ENCODE measurements around the gene NEUROG3. TPM values are rescaled to one million over a fixed set of nuclear protein-coding genes. Genes with fewer than 3 reads are reported as not detected.

Gene NEUROG3
- total RNA-seq: not detected

GRCh38 chr10:69573056-69573806, at the start of gene NEUROG3:
NEUROG3 (minus strand) TSS chr10:69573422; CDS start chr10:69573043, 379 bp downstream.
- intact Hi-C loops (cut with micrococcal nuclease): no loop called here
- Mint-ChIP-seq H3K9me3 (no peaks in the 10 kb centered on the region), H3K27ac (no peak within 1 kb of the TSS), H3K4me1 (ENCODE audit: low read depth) (peaks cover 21% of the 10 kb centered on the region), H3K36me3 (no peaks in the 10 kb centered on the region), H3K4me3 (peak within 1 kb of the TSS; percentile 61), H3K27me3 (peaks cover 75% of the 10 kb centered on the region)
- POLR2A ChIA-PET: no interaction called here
- CTCF ChIA-PET: interaction anchor here (1.0 to 1.8 kb wide), 2 partner anchors 56 to 58 kb away, joined by 3 to 10 read pairs; no protein-coding TSS in a partner anchor
- peak; percentile 20 for DNase-seq

GRCh38 chr10:69620625-69621024, 47.4 kb upstream of the NEUROG3 start:
- POLR2A ChIA-PET: no interaction called here
- intact Hi-C loops (cut with micrococcal nuclease): no loop called here
- Mint-ChIP-seq H3K4me1 (ENCODE audit: low read depth) (peaks cover 21% of the 10 kb centered on the region), H3K27ac (no peak overlapping the region), H3K27me3 (no peaks in the 10 kb centered on the region), H3K9me3 (peaks cover 16% of the 10 kb centered on the region), H3K36me3 (no peaks in the 10 kb centered on the region), H3K4me3 (no peak overlapping the region)
- no peak for DNase-seq
- CTCF ChIA-PET: interaction anchor here (0.9 to 2.6 kb wide), 2 partner anchors 9 to 16 kb away, joined by 3 to 9 read pairs; partner anchors contain the start of gene FAM241B

GRCh38 chr10:69619626-69620025, 46.4 kb upstream of the NEUROG3 start:
- Mint-ChIP-seq H3K9me3 (peaks cover 16% of the 10 kb centered on the region), H3K27ac (no peak overlapping the region), H3K4me3 (no peak overlapping the region), H3K4me1 (ENCODE audit: low read depth) (peaks cover 21% of the 10 kb centered on the region), H3K27me3 (no peaks in the 10 kb centered on the region), H3K36me3 (no peaks in the 10 kb centered on the region)
- intact Hi-C loops (cut with micrococcal nuclease): no loop called here
- ChIA-PET CTCF (interaction anchor here (2.6 kb wide), 1 partner anchor 10 kb away, joined by 9 read pairs; the partner anchor contains the start of gene FAM241B), POLR2A (no interaction called here)
- no peak for DNase-seq

GRCh38 chr10:69618746-69619145, 45.5 kb upstream of the NEUROG3 start:
- Mint-ChIP-seq H3K4me3 (no peak overlapping the region), H3K27ac (no peak overlapping the region), H3K4me1 (ENCODE audit: low read depth) (peaks cover 13% of the 10 kb centered on the region), H3K27me3 (no peaks in the 10 kb centered on the region), H3K9me3 (peaks cover 8% of the 10 kb centered on the region), H3K36me3 (no peaks in the 10 kb centered on the region)
- intact Hi-C loops (cut with micrococcal nuclease): no loop called here
- CTCF ChIA-PET: no interaction called here
- POLR2A ChIA-PET: no interaction called here
- DNase-seq: no peak

GRCh38 chr10:69616358-69616757, 43.1 kb upstream of the NEUROG3 start:
- Mint-ChIP-seq H3K4me1 (ENCODE audit: low read depth) (peaks cover 9% of the 10 kb centered on the region), H3K9me3 (no peaks in the 10 kb centered on the region), H3K4me3 (no peak overlapping the region), H3K36me3 (no peaks in the 10 kb centered on the region), H3K27ac (no peak overlapping the region), H3K27me3 (no peaks in the 10 kb centered on the region)
- ChIA-PET POLR2A (no interaction called here), CTCF (interaction anchor here (4.2 kb wide), 1 partner anchor 101 kb away, joined by 20 read pairs; no protein-coding TSS in a partner anchor)
- DNase-seq: no peak
- intact Hi-C loops (cut with micrococcal nuclease): no loop called here

- Mint-ChIP-seq H3K4me3 (no peak overlapping the region), H3K27ac (no peak overlapping the region), H3K36me3 (no peaks in the 10 kb centered on the region), H3K4me1 (ENCODE audit: low read depth) (no peaks in the 10 kb centered on the region), H3K9me3 (peaks cover 4% of the 10 kb centered on the region), H3K27me3 (no peaks in the 10 kb centered on the region)
- no peak for DNase-seq
- POLR2A ChIA-PET: no interaction called here
- intact Hi-C loops (cut with micrococcal nuclease): no loop called here
- CTCF ChIA-PET: interaction anchor here (0.7 to 4.2 kb wide), 4 partner anchors 23 to 352 kb away, joined by 3 to 20 read pairs (median 4); no protein-coding TSS in a partner anchor
Observed at GRCh38 chr10:69614130-69614529, 40.9 kb upstream of the NEUROG3 start.

GRCh38 chr10:69612760-69613159, 39.5 kb upstream of the NEUROG3 start:
- Mint-ChIP-seq H3K27me3 (no peaks in the 10 kb centered on the region), H3K36me3 (no peaks in the 10 kb centered on the region), H3K4me1 (ENCODE audit: low read depth) (no peaks in the 10 kb centered on the region), H3K9me3 (peaks cover 9% of the 10 kb centered on the region), H3K4me3 (no peak overlapping the region), H3K27ac (no peak overlapping the region)
- DNase-seq: no peak
- ChIA-PET POLR2A (interaction anchor here (0.5 kb wide), 1 partner anchor 78 kb away, joined by 3 read pairs; no protein-coding TSS in a partner anchor), CTCF (interaction anchor here (1.0 to 4.2 kb wide), 2 partner anchors 26 to 97 kb away, joined by 3 to 20 read pairs; no protein-coding TSS in a partner anchor)
- intact Hi-C loops (cut with micrococcal nuclease): no loop called here

GRCh38 chr10:69609077-69609476, 35.9 kb upstream of the NEUROG3 start:
- no peaks in the 10 kb centered on the region for H3K36me3 Mint-ChIP-seq
- H3K4me3 Mint-ChIP-seq: no peak overlapping the region
- ChIA-PET POLR2A (no interaction called here), CTCF (interaction anchor here (0.9 kb wide), 1 partner anchor 84 kb away, joined by 3 read pairs; no protein-coding TSS in a partner anchor)
- H3K27ac Mint-ChIP-seq: no peak overlapping the region
- no peaks in the 10 kb centered on the region for H3K27me3 Mint-ChIP-seq
- peaks cover 9% of the 10 kb centered on the region for H3K9me3 Mint-ChIP-seq
- H3K4me1 Mint-ChIP-seq (ENCODE audit: low read depth): no peaks in the 10 kb centered on the region
- no peak for DNase-seq
- intact Hi-C loops (cut with micrococcal nuclease): no loop called here

- H3K27ac Mint-ChIP-seq: no peak overlapping the region
- CTCF ChIA-PET: interaction anchor here (0.7 to 1.3 kb wide), 2 partner anchors 36 to 42 kb away, joined by 3 read pairs; no protein-coding TSS in a partner anchor
- no peaks in the 10 kb centered on the region for H3K9me3 Mint-ChIP-seq
- no peak for DNase-seq
- H3K36me3 Mint-ChIP-seq: no peaks in the 10 kb centered on the region
- H3K27me3 Mint-ChIP-seq: peaks cover 26% of the 10 kb centered on the region
- intact Hi-C loops (cut with micrococcal nuclease): no loop called here
- no peaks in the 10 kb centered on the region for H3K4me1 Mint-ChIP-seq (ENCODE audit: low read depth)
- POLR2A ChIA-PET: interaction anchor here (0.9 kb wide), 1 partner anchor 13 kb away, joined by 3 read pairs; no protein-coding TSS in a partner anchor
- no peak overlapping the region for H3K4me3 Mint-ChIP-seq
Observed at GRCh38 chr10:69600761-69601330, 27.6 kb upstream of the NEUROG3 start.

GRCh38 chr10:69588358-69588757, 15.1 kb upstream of the NEUROG3 start:
- H3K9me3 Mint-ChIP-seq: no peaks in the 10 kb centered on the region
- H3K4me3 Mint-ChIP-seq: no peak overlapping the region
- ChIA-PET CTCF (interaction anchor here (1.4 kb wide), 1 partner anchor 49 kb away, joined by 3 read pairs; no protein-coding TSS in a partner anchor), POLR2A (interaction anchor here (0.7 kb wide), 1 partner anchor 12 kb away, joined by 3 read pairs; no protein-coding TSS in a partner anchor)
- no peaks in the 10 kb centered on the region for H3K36me3 Mint-ChIP-seq
- peaks cover 12% of the 10 kb centered on the region for H3K4me1 Mint-ChIP-seq (ENCODE audit: low read depth)
- H3K27ac Mint-ChIP-seq: no peak overlapping the region
- H3K27me3 Mint-ChIP-seq: no peaks in the 10 kb centered on the region
- intact Hi-C loops (cut with micrococcal nuclease): no loop called here
- no peak for DNase-seq

GRCh38 chr10:69584624-69585023, 11.4 kb upstream of the NEUROG3 start:
- Mint-ChIP-seq H3K36me3 (no peaks in the 10 kb centered on the region), H3K27ac (no peak overlapping the region), H3K4me1 (ENCODE audit: low read depth) (peaks cover 12% of the 10 kb centered on the region), H3K4me3 (no peak overlapping the region), H3K27me3 (peaks cover 13% of the 10 kb centered on the region), H3K9me3 (no peaks in the 10 kb centered on the region)
- ChIA-PET CTCF (no interaction called here), POLR2A (no interaction called here)
- no peak for DNase-seq
- intact Hi-C loops (cut with micrococcal nuclease): no loop called here

- Mint-ChIP-seq H3K4me3 (no peak overlapping the region), H3K4me1 (ENCODE audit: low read depth) (peaks cover 2% of the 10 kb centered on the region), H3K27ac (no peak overlapping the region), H3K27me3 (peaks cover 24% of the 10 kb centered on the region), H3K36me3 (no peaks in the 10 kb centered on the region), H3K9me3 (no peaks in the 10 kb centered on the region)
- intact Hi-C loops (cut with micrococcal nuclease): no loop called here
- no peak for DNase-seq
- ChIA-PET CTCF (no interaction called here), POLR2A (no interaction called here)
Observed at GRCh38 chr10:69583106-69583505, 9.9 kb upstream of the NEUROG3 start.

Data from activated CD4-positive, alpha-beta memory T cell treated with anti-CD3 and anti-CD28 coated beads for 36 hours (primary cell).